ENCODE measurements around the gene FAM163B.

Gene FAM163B

DNA sequence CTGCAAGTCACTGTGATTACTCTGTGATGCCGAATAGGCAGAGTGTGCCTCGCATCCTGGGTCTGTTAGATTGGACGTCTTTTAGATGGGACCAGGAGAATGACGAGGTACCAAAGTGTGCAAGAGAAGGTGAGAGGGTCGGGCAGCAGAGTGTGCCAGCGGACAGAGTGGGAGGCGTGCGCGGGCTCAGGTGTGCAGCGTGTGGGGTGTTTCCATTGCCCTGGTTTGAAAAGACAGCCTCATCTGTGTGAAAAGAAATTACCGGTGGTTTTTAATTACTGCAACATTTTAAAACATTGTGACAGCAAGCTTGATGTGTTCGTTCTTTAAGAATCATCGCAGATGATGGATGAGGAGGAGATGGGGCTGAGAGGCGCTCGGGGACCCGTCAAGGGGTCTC is 4.2 kb upstream of the FAM163B start:
- no peak for DNase-seq (ENCODE audit: low read depth)
- no peak for TF ChIP-seq CTCF (IDR thresholded peaks at IDR 0.05; ENCODE audit: control insufficient read depth, insufficient read depth, low read depth, low read length, missing control alignments)
- H3K4me3 ChIP-seq (ENCODE audit: control insufficient read depth, low read depth, low read length) = no peak overlapping the region

- no peak for TF ChIP-seq CTCF (IDR thresholded peaks at IDR 0.05; ENCODE audit: control insufficient read depth, insufficient read depth, low read depth, low read length, missing control alignments)
- DNase-seq (ENCODE audit: low read depth) = no peak
- no peak overlapping the region for H3K4me3 ChIP-seq (ENCODE audit: control insufficient read depth, low read depth, low read length)
Measured at GRCh38 chr9:133612816-133613215, 3.6 kb upstream of the FAM163B start.

DNA sequence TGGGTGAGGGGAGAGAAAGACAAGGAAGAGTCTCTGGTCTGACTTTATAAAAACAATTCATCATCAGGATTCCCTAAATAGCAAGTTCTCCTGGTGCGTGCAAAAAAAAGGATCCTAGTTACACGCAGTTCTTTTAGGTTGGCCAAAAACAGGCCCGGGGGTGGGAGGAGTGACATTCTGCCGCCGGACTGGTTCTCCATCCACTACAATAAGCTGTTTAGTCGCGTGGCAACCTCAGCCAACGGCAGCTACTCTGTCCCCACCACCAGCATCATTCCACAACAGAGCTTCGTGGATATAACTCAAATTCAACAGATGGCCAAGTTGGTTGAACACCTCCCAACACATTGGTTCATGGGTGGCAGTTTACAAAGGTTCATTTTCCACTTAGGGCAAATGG is 2.9 kb upstream of the FAM163B start:
- TF ChIP-seq CTCF (IDR thresholded peaks at IDR 0.05; ENCODE audit: control insufficient read depth, insufficient read depth, low read depth, low read length, missing control alignments) = no peak
- no peak for DNase-seq (ENCODE audit: low read depth)
- H3K4me3 ChIP-seq (ENCODE audit: control insufficient read depth, low read depth, low read length) = no peak overlapping the region

- no peak for DNase-seq (ENCODE audit: low read depth)
- H3K4me3 ChIP-seq (ENCODE audit: control insufficient read depth, low read depth, low read length) = no peak overlapping the region
- TF ChIP-seq CTCF (IDR thresholded peaks at IDR 0.05; ENCODE audit: control insufficient read depth, insufficient read depth, low read depth, low read length, missing control alignments) = no peak
Measured at GRCh38 chr9:133610845-133611244, 1.7 kb upstream of the FAM163B start.

DNA sequence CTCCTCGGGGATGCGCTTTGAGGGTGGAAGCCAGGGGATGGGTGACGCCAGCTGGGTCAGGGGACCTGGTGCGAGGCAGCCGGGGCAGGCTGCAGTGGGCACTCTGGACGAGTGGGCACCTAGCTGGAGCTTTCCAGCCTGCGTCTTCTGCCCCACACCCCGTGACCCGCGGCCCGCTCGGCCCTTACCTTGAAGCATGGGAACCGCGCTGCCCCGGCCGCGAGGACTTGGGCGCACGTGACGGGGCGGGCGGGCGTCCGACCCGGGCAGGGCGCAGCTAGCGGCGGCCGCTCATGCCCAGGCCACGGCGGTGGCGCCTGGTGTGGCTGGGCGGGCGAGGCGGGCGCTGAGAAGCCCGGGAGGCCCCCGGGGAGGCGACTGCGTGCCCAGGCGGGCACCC is 300 bp downstream of the FAM163B start:
- DNase-seq (ENCODE audit: low read depth) = no peak
- H3K4me3 ChIP-seq (ENCODE audit: control insufficient read depth, low read depth, low read length) = no peak overlapping the region
- TF ChIP-seq CTCF (IDR thresholded peaks at IDR 0.05; ENCODE audit: control insufficient read depth, insufficient read depth, low read depth, low read length, missing control alignments) = no peak

- TF ChIP-seq CTCF (IDR thresholded peaks at IDR 0.05; ENCODE audit: control insufficient read depth, insufficient read depth, low read depth, low read length, missing control alignments) = no peak
- no peak overlapping the region for H3K4me3 ChIP-seq (ENCODE audit: control insufficient read depth, low read depth, low read length)
- DNase-seq (ENCODE audit: low read depth) = no peak
Measured at GRCh38 chr9:133608382-133608781, 807 bp downstream of the FAM163B start.

- no peak for TF ChIP-seq CTCF (IDR thresholded peaks at IDR 0.05; ENCODE audit: control insufficient read depth, insufficient read depth, low read depth, low read length, missing control alignments)
- no peak overlapping the region for H3K4me3 ChIP-seq (ENCODE audit: control insufficient read depth, low read depth, low read length)
- no peak for DNase-seq (ENCODE audit: low read depth)
Measured at GRCh38 chr9:133607976-133608375, 1.2 kb downstream of the FAM163B start.
